ENCODE measurements around the gene METTL8.
"Not testable (repeated sequence)": the region's sequence is repeated elsewhere in the genome, so short reads cannot be mapped to it uniquely, and the experiment has no call there.

METTL8 gene

DNA sequence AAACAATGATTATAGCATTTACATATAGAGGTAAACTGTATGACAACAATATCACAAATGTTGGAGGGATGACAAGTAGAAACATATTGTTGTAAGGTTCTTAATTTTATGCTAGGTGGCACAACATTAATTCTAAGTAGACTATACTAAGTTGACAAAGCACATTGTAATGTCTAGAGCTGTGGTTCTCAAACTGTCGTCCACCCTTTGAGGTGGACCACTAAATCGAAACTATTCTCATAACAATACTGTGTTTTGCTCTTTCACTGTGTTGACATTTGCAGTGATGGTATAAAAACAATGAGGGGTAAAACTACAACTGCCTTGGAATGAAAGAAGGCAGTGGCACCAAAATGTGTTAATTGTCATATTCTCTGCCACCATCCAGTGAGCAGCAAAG, 66.1 kb downstream of the METTL8 start:
- no peak overlapping the region for H3K9ac ChIP-seq (ENCODE audit: low read length)
- H3K27ac ChIP-seq (ENCODE audit: low read depth, low read length) = no peak overlapping the region
- H3K4me1 ChIP-seq (ENCODE audit: control insufficient read depth, insufficient read depth, low read length) = no peaks in the 10 kb centered on the region
- peaks cover 2% of the 10 kb centered on the region; the same call in 1 of the 2 replicates for H3K9me3 ChIP-seq (ENCODE audit: control insufficient read depth, insufficient read depth, low read depth, low read length)
- no peaks in the 10 kb centered on the region for H3K27me3 ChIP-seq (ENCODE audit: control insufficient read depth, insufficient read depth, low read length)
- no peaks in the 10 kb centered on the region for H3K36me3 ChIP-seq (ENCODE audit: control insufficient read depth, insufficient read depth, low read length)
- H3K4me3 ChIP-seq (ENCODE audit: low read depth, low read length) = no peak overlapping the region

GRCh38 chr2:171365778-171366177, 68.0 kb downstream of the METTL8 start:
- Histone ChIP-seq H3K4me1 (ENCODE audit: control insufficient read depth, insufficient read depth, low read length) (no peaks in the 10 kb centered on the region), H3K9me3 (ENCODE audit: control insufficient read depth, insufficient read depth, low read depth, low read length) (peaks cover 2% of the 10 kb centered on the region; the same call in 1 of the 2 replicates), H3K9ac (ENCODE audit: low read length) (no peak overlapping the region), H3K27ac (ENCODE audit: low read depth, low read length) (no peak overlapping the region), H3K36me3 (ENCODE audit: control insufficient read depth, insufficient read depth, low read length) (no peaks in the 10 kb centered on the region), H3K27me3 (ENCODE audit: control insufficient read depth, insufficient read depth, low read length) (no peaks in the 10 kb centered on the region), H3K4me3 (ENCODE audit: low read depth, low read length) (no peak overlapping the region)

- H3K9ac ChIP-seq (ENCODE audit: low read length) = no peak overlapping the region
- H3K27ac ChIP-seq (ENCODE audit: low read depth, low read length) = no peak overlapping the region
- H3K27me3 ChIP-seq (ENCODE audit: control insufficient read depth, insufficient read depth, low read length) = no peaks in the 10 kb centered on the region
- H3K36me3 ChIP-seq (ENCODE audit: control insufficient read depth, insufficient read depth, low read length) = no peaks in the 10 kb centered on the region; the same call in 1 of the 2 replicates
- peaks cover 2% of the 10 kb centered on the region; the same call in 1 of the 2 replicates for H3K9me3 ChIP-seq (ENCODE audit: control insufficient read depth, insufficient read depth, low read depth, low read length)
- no peak overlapping the region for H3K4me3 ChIP-seq (ENCODE audit: low read depth, low read length)
- no peaks in the 10 kb centered on the region for H3K4me1 ChIP-seq (ENCODE audit: control insufficient read depth, insufficient read depth, low read length)
Observed at GRCh38 chr2:171365232-171365631, 68.6 kb downstream of the METTL8 start.

GRCh38 chr2:171362396-171362795, 71.4 kb downstream of the METTL8 start:
- H3K27ac ChIP-seq (ENCODE audit: low read depth, low read length) = no peak overlapping the region
- H3K27me3 ChIP-seq (ENCODE audit: control insufficient read depth, insufficient read depth, low read length) = no peaks in the 10 kb centered on the region
- H3K9me3 ChIP-seq (ENCODE audit: control insufficient read depth, insufficient read depth, low read depth, low read length) = peaks cover 9% of the 10 kb centered on the region

GRCh38 chr2:171360905-171361304, 72.9 kb downstream of the METTL8 start:
- no peaks in the 10 kb centered on the region for H3K27me3 ChIP-seq (ENCODE audit: control insufficient read depth, insufficient read depth, low read length)
- peaks cover 23% of the 10 kb centered on the region for H3K36me3 ChIP-seq (ENCODE audit: control insufficient read depth, insufficient read depth, low read length)
- no peak overlapping the region for H3K4me3 ChIP-seq (ENCODE audit: low read depth, low read length)

More at GRCh38 chr2:171362396-171362795, 71.4 kb downstream of the METTL8 start:
- Histone ChIP-seq H3K9ac (ENCODE audit: low read length) (no peak overlapping the region), H3K4me1 (ENCODE audit: control insufficient read depth, insufficient read depth, low read length) (no peaks in the 10 kb centered on the region), H3K4me3 (ENCODE audit: low read depth, low read length) (no peak overlapping the region), H3K36me3 (ENCODE audit: control insufficient read depth, insufficient read depth, low read length) (peaks cover 23% of the 10 kb centered on the region)

DNA sequence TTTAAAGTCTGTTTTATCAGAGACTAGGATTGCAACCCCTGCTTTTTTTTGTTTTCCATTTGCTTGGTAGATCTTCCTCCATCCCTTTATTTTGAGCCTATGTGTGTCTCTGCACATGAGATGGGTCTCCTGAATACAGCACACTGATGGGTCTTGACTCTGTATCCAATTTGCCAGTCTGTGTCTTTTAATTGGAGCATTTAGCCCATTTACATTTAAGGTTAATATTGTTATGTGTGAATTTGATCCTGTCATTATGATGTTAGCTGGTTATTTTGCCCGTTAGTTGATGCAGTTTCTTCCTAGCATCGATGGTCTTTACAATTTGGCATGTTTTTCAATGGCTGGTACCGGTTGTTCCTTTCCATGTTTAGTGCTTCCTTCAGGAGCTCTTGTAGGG, 80.0 kb downstream of the METTL8 start:
- H3K36me3 ChIP-seq (ENCODE audit: control insufficient read depth, insufficient read depth, low read length) = peaks cover 12% of the 10 kb centered on the region
- H3K9ac ChIP-seq (ENCODE audit: low read length); H3K27me3 ChIP-seq (ENCODE audit: control insufficient read depth, insufficient read depth, low read length): not testable (repeated sequence)

More at GRCh38 chr2:171360905-171361304, 72.9 kb downstream of the METTL8 start:
- Histone ChIP-seq H3K4me1 (ENCODE audit: control insufficient read depth, insufficient read depth, low read length) (no peaks in the 10 kb centered on the region), H3K9ac (ENCODE audit: low read length) (no peak overlapping the region), H3K27ac (ENCODE audit: low read depth, low read length) (no peak overlapping the region), H3K9me3 (ENCODE audit: control insufficient read depth, insufficient read depth, low read depth, low read length) (peaks cover 9% of the 10 kb centered on the region)

GRCh38 chr2:171348056-171348455, 85.7 kb downstream of the METTL8 start:
- H3K36me3 ChIP-seq (ENCODE audit: control insufficient read depth, insufficient read depth, low read length) = no peaks in the 10 kb centered on the region
- no peaks in the 10 kb centered on the region for H3K4me1 ChIP-seq (ENCODE audit: control insufficient read depth, insufficient read depth, low read length)
- no peaks in the 10 kb centered on the region for H3K9me3 ChIP-seq (ENCODE audit: control insufficient read depth, insufficient read depth, low read depth, low read length)
- H3K4me3 ChIP-seq (ENCODE audit: low read depth, low read length) = no peak overlapping the region
- no peak overlapping the region for H3K9ac ChIP-seq (ENCODE audit: low read length)
- no peak overlapping the region for H3K27ac ChIP-seq (ENCODE audit: low read depth, low read length)
- no peaks in the 10 kb centered on the region for H3K27me3 ChIP-seq (ENCODE audit: control insufficient read depth, insufficient read depth, low read length)

More for the DNA sequence above, 80.0 kb downstream of the METTL8 start:
- H3K4me1 ChIP-seq (ENCODE audit: control insufficient read depth, insufficient read depth, low read length); H3K27ac ChIP-seq (ENCODE audit: low read depth, low read length); H3K4me3 ChIP-seq (ENCODE audit: low read depth, low read length): not testable (repeated sequence)
- H3K9me3 ChIP-seq (ENCODE audit: control insufficient read depth, insufficient read depth, low read depth, low read length) = peaks cover 16% of the 10 kb centered on the region

DNA sequence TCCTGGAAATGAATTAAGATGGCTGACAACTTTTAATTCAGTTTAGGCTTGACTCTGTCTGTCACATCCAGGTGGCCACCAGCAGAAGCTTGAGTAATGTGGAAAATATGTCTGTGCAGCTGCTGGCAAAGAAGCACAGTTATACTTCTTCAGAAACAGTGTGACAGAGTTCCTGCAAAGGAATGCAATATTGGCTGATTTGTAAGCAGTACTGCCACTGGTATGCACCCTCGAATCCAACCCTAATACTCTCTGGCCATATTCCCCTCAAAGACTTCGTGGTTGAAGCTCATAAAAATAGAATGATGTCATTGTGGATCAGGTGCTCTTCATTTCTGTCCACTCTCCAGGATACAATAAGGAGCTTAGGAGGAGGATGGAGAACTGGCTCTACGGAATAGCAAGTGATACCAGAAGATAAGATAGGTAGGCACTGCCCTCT, 86.2 kb downstream of the METTL8 start:
- Histone ChIP-seq H3K36me3 (ENCODE audit: control insufficient read depth, insufficient read depth, low read length) (no peaks in the 10 kb centered on the region), H3K27ac (ENCODE audit: low read depth, low read length) (no peak overlapping the region), H3K4me1 (ENCODE audit: control insufficient read depth, insufficient read depth, low read length) (no peaks in the 10 kb centered on the region), H3K4me3 (ENCODE audit: low read depth, low read length) (no peak overlapping the region), H3K9ac (ENCODE audit: low read length) (no peak overlapping the region), H3K27me3 (ENCODE audit: control insufficient read depth, insufficient read depth, low read length) (no peaks in the 10 kb centered on the region), H3K9me3 (ENCODE audit: control insufficient read depth, insufficient read depth, low read depth, low read length) (no peaks in the 10 kb centered on the region)

- H3K36me3 ChIP-seq (ENCODE audit: control insufficient read depth, insufficient read depth, low read length) = no peaks in the 10 kb centered on the region
- H3K4me1 ChIP-seq (ENCODE audit: control insufficient read depth, insufficient read depth, low read length) = no peaks in the 10 kb centered on the region
- H3K27me3 ChIP-seq (ENCODE audit: control insufficient read depth, insufficient read depth, low read length) = no peaks in the 10 kb centered on the region
- no peak overlapping the region for H3K9ac ChIP-seq (ENCODE audit: low read length)
- H3K27ac ChIP-seq (ENCODE audit: low read depth, low read length) = no peak overlapping the region
- no peaks in the 10 kb centered on the region for H3K9me3 ChIP-seq (ENCODE audit: control insufficient read depth, insufficient read depth, low read depth, low read length)
- no peak overlapping the region for H3K4me3 ChIP-seq (ENCODE audit: low read depth, low read length)
Observed at GRCh38 chr2:171346723-171347557, 86.8 kb downstream of the METTL8 start.

DNA sequence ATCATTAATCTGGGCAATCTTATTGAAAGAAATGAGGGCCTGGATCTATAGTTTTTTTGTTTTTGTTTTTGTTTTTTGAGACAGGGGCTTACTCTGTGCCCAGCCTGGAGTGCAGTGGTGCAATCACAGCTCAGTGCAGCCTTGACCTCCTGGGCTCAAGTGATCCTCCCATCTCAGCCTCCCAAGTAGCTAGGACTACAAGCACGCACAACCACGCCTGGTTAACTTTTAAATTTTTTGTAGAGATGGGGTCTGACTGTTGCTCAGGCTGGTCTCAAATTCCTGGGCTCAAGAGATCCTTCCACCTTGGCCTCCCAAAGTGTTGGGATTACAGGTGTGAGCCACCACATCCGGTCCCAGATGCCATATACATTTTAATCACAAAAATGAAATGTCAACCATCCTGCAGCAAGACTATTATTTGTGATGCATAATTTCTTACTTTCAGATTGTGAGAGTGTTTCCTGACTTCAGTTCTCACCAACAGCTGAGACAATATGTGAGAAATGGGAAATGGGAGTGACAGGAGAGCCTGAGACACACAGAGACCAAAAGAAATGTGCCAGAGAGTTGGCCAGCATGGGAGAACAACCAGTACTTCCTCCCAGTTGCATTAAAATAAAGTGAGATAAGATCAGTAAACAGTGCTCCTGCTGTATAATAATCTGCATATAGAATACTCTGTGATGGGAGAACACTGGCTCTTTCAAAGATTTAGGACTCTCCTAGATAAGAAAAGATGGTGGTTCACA, 87.6 kb downstream of the METTL8 start:
- H3K27ac ChIP-seq (ENCODE audit: low read depth, low read length) = no peak overlapping the region
- H3K9ac ChIP-seq (ENCODE audit: low read length) = no peak overlapping the region
- H3K36me3 ChIP-seq (ENCODE audit: control insufficient read depth, insufficient read depth, low read length) = no peaks in the 10 kb centered on the region
- no peak overlapping the region for H3K4me3 ChIP-seq (ENCODE audit: low read depth, low read length)
- no peaks in the 10 kb centered on the region for H3K27me3 ChIP-seq (ENCODE audit: control insufficient read depth, insufficient read depth, low read length)
- H3K9me3 ChIP-seq (ENCODE audit: control insufficient read depth, insufficient read depth, low read depth, low read length) = no peaks in the 10 kb centered on the region
- no peaks in the 10 kb centered on the region for H3K4me1 ChIP-seq (ENCODE audit: control insufficient read depth, insufficient read depth, low read length)

DNA sequence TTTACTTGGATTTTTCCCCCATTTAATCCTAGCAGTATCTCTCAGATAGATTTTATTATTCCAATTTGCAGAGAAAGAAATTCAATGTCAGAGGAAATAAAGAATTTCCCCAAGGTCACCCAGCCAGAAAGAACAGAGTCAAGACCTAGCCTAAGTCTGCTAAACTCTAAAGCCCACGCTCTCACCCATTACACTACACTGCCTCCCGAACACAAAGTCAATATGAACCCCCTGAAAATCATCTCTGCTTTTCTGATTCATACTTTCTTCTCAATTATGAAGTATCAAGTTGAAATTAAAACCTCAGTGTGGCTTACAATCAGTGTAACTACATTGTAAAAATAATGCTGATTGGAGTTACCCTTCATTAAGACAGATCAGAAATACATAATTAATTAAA, 89.6 kb downstream of the METTL8 start:
- Histone ChIP-seq H3K4me1 (ENCODE audit: control insufficient read depth, insufficient read depth, low read length) (no peaks in the 10 kb centered on the region; the same call in 1 of the 2 replicates), H3K27ac (ENCODE audit: low read depth, low read length) (no peak overlapping the region), H3K4me3 (ENCODE audit: low read depth, low read length) (no peak overlapping the region), H3K9me3 (ENCODE audit: control insufficient read depth, insufficient read depth, low read depth, low read length) (no peaks in the 10 kb centered on the region), H3K36me3 (ENCODE audit: control insufficient read depth, insufficient read depth, low read length) (no peaks in the 10 kb centered on the region), H3K27me3 (ENCODE audit: control insufficient read depth, insufficient read depth, low read length) (no peaks in the 10 kb centered on the region), H3K9ac (ENCODE audit: low read length) (no peak overlapping the region)

All from HUES6 (cell line).